Astrocyte of the spinal cord (primary cell): ENCODE results near the gene CDIPT.

Source experiments
- DNase-seq: peaks from one replicate; pipeline ENCODE4 v3.0.0; 2011; ENCODE audit warnings: low read depth, low spot score
- H3K4me3 ChIP-seq: 2 replicates; pipeline ENCODE4 v1.5.1; 2011; ENCODE audit warnings: low read depth, mild to moderate bottlenecking, low read length, moderate library complexity
- in situ Hi-C: cut with HindIII; loops from 2 replicates; pipeline ENCODE4 v1.10.0; 2017; ENCODE audit warnings: low sequenced_read_pairs
- TF ChIP-seq, protein P1 (sequence below): IDR thresholded peaks from 2 replicates; pipeline ENCODE4 v1.5.1; 2012; ENCODE audit warnings: low read depth, mild to moderate bottlenecking, low read length, inconsistent platforms

CDIPT gene

DNA sequence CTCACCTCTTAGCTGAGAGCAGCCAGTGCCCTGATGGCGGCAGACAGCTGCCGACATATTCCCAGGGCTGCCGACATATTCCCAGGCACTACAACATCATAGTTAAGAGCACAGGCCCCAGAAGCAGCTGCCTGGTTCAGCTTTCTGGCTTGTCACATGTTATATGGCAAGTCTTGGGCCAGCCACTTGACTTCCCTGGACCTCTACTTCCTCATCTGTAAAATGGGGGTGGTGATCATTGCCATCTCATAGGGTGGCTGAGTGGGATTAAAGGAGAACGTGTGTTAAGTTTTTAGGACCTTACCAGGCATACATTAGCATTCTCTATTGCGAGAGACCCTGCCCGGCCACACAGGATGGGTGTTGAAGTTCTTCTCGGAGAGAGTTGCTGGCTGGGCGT, 19.1 kb downstream of the CDIPT start:
- no peak overlapping the region for H3K4me3 ChIP-seq
- TF ChIP-seq, protein P1, sequence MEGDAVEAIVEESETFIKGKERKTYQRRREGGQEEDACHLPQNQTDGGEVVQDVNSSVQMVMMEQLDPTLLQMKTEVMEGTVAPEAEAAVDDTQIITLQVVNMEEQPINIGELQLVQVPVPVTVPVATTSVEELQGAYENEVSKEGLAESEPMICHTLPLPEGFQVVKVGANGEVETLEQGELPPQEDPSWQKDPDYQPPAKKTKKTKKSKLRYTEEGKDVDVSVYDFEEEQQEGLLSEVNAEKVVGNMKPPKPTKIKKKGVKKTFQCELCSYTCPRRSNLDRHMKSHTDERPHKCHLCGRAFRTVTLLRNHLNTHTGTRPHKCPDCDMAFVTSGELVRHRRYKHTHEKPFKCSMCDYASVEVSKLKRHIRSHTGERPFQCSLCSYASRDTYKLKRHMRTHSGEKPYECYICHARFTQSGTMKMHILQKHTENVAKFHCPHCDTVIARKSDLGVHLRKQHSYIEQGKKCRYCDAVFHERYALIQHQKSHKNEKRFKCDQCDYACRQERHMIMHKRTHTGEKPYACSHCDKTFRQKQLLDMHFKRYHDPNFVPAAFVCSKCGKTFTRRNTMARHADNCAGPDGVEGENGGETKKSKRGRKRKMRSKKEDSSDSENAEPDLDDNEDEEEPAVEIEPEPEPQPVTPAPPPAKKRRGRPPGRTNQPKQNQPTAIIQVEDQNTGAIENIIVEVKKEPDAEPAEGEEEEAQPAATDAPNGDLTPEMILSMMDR = no peak
- DNase-seq = no peak
- in situ Hi-C loops = no loop called here

DNA sequence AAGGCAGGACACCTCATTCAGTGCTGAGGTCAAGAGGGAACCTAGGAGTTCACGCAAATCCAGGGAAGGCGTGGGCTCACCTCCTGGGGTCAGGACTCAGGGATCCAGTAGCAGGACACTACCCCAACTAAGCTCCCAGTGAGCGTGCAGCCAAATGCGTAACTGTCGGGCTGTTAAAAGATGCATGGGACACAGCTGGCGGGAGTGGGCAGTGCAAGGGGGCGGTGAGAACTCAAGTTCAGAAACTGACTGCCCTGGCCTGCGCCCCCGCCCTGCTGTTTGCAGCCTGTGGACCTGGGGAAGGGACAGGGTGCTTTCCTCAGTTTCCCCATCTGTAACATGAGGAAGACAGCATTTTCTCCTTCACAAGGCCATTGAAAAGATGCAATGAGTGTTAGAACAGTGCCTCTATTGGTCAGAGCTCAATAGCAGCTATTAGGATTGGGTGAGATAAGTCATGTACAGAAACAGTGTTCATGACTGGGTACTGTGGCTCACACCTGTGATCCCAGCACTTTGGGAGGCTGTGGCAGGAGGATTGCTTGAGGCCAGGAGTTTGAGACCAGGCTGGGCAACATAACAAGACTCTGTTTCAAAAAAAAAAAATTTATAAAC, 20.2 kb downstream of the CDIPT start:
- TF ChIP-seq, protein P1 = no peak
- DNase-seq = no peak
- in situ Hi-C loops = no loop called here
- H3K4me3 ChIP-seq = no peak overlapping the region

DNA sequence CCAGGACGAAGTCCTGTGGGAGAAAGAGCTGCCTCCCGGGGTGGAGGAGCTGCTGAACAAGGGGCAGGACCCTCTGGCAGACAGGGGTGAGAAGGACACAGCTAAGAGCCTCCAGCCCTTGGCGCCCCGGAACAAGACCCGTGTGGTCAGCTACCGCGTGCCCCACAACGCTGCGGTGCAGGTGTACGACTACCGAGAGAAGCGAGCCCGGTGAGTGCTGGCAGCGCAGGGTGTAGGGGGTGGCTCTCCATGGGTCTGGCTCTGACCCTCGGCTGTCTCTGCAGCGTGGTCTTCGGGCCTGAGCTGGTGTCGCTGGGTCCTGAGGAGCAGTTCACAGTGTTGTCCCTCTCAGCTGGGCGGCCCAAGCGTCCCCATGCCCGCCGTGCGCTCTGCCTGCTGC, 21.4 kb downstream of the CDIPT start:
- H3K4me3 ChIP-seq = no peak overlapping the region
- in situ Hi-C loops = no loop called here
- no peak for DNase-seq
- TF ChIP-seq, protein P1 = no peak

DNA sequence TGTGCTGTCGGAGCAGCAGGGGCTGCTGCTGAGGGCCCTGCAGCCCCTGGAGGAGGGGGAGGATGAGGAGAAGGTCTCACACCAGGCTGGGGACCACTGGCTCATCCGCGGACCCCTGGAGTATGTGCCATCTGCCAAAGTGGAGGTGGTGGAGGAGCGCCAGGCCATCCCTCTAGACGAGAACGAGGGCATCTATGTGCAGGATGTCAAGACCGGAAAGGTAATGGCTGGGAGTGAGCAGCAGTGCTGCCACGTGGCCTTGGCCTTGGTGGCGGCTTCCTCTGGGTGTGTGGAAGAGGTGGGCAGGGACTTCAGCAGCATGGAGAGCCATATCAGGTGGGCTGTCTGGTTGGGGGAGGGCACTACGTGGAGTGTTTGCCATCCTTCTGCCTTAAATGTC, 22.8 kb downstream of the CDIPT start:
- in situ Hi-C loops = no loop called here
- no peak overlapping the region for H3K4me3 ChIP-seq
- no peak for DNase-seq
- TF ChIP-seq, protein P1 = no peak

DNA sequence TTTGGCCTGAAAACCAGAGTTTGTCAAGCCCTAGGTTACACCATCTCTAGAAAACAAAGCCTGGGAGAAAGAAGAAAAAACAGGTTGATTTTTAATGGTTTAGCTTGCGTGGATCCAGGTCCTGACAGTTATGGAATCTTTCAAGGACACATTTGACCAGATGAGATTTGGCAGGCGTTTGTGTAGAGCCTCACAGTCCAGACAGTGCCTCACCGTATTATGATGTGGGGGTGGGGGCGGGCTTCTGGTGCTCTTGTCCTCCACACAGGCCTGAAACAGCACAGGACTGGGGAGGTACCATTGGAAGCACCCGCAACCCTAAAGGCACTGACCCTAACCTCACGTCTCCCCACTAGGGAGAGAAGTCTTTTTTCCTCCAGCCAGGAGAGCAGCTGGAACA, 23.2 kb downstream of the CDIPT start:
- in situ Hi-C loops = no loop called here
- TF ChIP-seq, protein P1 = no peak

DNA sequence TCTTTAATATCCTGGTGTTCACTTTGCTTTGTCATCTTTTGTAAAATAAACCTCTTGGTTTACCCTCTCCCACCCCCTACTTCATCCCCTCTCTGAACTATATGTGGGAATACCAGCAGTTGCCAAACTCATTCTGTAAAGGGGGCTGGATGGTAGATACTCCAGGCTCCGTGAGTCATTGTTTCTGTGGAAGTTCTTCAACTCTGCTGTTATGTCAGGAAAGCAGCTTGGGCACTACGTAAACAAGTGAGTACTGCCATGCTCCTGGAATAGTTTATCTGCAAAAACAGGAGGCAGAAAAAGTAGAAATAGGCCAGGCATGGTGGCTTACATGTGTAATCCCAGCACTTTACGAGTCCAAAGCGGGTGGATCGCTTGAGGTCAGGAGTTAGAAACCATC, 25.2 kb downstream of the CDIPT start:
- in situ Hi-C loops = no loop called here
- no peak for DNase-seq
- no peak overlapping the region for H3K4me3 ChIP-seq
- TF ChIP-seq, protein P1 = no peak

More for the DNA sequence above, 23.2 kb downstream of the CDIPT start:
- no peak overlapping the region for H3K4me3 ChIP-seq
- no peak for DNase-seq

DNA sequence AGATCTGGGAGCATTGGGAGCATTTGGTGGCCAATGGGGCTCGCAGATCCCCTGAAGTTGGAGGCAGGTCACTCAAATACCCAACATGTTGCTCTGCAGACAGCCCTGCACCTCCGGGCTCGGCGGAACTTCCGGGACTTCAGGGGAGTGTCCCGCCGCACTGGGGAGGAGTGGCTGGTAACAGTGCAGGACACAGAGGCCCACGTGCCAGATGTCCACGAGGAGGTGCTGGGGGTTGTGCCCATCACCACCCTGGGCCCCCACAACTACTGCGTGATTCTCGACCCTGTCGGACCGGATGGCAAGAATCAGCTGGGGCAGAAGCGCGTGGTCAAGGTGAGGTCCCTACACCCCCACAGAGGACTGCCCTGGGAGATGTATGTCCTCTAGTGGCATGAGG, 26.4 kb downstream of the CDIPT start:
- TF ChIP-seq, protein P1 = no peak
- in situ Hi-C loops = no loop called here
- no peak for DNase-seq
- H3K4me3 ChIP-seq = no peak overlapping the region
